ENCODE data around the gene ING4. TPM values are rescaled to one million over a fixed set of nuclear protein-coding genes. Genes with fewer than 3 reads are reported as not detected.

ING4 gene
- total and polyA plus RNA-seq, 2 experiments from 2014 or later = 95.2 to 96.2 TPM

DNA sequence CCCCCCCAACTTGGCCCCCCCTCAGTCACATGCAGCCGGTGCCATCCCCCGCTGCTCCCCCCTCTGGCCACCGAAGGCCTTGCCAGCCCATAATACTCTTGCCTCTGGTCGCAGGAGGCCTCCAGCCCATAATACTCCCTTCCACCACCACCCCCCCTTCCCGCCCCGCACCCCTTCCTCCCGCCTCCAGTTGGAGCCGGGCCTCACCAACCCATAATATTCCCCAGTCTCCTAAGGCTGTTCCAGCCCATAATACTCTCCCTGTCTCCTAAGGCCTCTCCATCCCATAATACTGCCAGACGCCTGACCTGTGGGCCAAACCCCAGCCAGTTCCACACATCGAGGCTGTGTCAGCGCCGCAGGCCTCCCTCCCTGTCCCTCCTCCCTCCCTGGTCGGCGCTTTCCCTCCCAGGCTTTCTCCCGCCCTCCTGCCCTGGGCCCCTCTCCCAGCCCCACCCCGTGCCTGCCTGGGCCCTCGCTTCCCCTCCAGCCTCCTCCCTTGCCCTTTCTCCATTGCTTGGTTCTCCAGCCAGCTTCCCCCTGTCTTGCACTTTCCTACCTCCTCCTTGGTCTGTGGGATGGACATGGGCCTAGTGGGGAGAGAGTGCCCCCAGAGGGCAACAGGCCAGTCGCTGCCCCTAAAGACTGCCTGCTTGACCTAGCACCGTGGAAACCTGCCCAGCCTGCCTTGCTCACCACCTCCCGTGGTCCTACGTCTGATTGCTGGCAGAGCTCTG lies 49.0 kb downstream of the ING4 start:
- H3K27ac ChIP-seq = peak overlapping the region; percentile 88
- peaks cover 33% of the 10 kb centered on the region for H3K4me1 ChIP-seq (ENCODE audit: low read depth)
- no peak overlapping the region for H3K4me3 ChIP-seq
- H3K36me3 ChIP-seq = no peaks in the 10 kb centered on the region
- peak; percentile 96 to 99 for DNase-seq (ENCODE audit: low read depth in 1 of 2, low spot score in 1 of 2)
- TF ChIP-seq, protein P1, sequence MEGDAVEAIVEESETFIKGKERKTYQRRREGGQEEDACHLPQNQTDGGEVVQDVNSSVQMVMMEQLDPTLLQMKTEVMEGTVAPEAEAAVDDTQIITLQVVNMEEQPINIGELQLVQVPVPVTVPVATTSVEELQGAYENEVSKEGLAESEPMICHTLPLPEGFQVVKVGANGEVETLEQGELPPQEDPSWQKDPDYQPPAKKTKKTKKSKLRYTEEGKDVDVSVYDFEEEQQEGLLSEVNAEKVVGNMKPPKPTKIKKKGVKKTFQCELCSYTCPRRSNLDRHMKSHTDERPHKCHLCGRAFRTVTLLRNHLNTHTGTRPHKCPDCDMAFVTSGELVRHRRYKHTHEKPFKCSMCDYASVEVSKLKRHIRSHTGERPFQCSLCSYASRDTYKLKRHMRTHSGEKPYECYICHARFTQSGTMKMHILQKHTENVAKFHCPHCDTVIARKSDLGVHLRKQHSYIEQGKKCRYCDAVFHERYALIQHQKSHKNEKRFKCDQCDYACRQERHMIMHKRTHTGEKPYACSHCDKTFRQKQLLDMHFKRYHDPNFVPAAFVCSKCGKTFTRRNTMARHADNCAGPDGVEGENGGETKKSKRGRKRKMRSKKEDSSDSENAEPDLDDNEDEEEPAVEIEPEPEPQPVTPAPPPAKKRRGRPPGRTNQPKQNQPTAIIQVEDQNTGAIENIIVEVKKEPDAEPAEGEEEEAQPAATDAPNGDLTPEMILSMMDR (IDR thresholded peaks at IDR 0.05; ENCODE audit: low read depth, low read length) = peak; percentile 13
- no peaks in the 10 kb centered on the region for H3K27me3 ChIP-seq
- no peaks in the 10 kb centered on the region for H3K9me3 ChIP-seq (ENCODE audit: low read depth)

DNA sequence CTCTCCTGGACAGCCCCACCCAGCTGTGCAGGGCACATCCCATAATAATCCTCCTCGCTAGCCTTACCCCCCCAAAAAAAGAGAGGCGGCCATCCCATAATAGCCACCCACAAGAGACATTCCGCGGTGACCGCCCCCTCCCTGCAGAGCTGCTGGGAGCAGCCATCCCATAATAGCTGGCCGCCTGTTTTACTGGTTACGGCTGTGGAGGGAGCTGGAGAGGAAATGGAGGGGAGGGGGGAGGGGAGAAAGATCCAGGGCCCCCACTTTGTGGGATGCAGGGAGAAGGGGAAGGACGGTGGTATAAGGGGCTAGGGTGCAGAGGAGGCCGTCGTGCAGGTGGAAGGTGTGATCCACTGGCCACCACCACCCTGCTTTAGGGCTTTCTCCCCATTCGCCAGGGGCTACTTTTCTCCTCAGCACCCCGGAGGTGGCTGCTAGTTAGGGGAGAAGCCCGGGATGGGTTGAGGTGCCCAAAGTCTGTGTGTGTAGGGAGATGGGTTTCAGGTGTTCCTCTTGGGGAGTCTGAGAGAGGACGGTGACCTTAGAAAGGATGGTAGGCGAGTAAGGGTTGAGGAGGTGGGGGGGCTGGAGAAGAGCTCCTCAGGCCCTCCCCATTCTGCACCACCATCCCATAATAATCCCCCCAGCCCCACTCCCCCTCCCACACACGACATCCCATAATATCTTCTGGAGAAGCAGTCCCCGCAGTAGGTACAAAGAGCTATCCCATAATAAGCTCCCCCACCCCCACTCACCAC lies 49.7 kb downstream of the ING4 start:
- no peaks in the 10 kb centered on the region for H3K36me3 ChIP-seq
- no peaks in the 10 kb centered on the region for H3K27me3 ChIP-seq
- peaks cover 33% of the 10 kb centered on the region for H3K4me1 ChIP-seq (ENCODE audit: low read depth)
- H3K27ac ChIP-seq = peak overlapping the region; percentile 88
- DNase-seq (ENCODE audit: low read depth in 1 of 2, low spot score in 1 of 2) = peak; percentile 60 to 84
- no peaks in the 10 kb centered on the region for H3K9me3 ChIP-seq (ENCODE audit: low read depth)
- TF ChIP-seq, protein P1 (IDR thresholded peaks at IDR 0.05; ENCODE audit: low read depth, low read length) = no peak
- H3K4me3 ChIP-seq = no peak overlapping the region

DNA sequence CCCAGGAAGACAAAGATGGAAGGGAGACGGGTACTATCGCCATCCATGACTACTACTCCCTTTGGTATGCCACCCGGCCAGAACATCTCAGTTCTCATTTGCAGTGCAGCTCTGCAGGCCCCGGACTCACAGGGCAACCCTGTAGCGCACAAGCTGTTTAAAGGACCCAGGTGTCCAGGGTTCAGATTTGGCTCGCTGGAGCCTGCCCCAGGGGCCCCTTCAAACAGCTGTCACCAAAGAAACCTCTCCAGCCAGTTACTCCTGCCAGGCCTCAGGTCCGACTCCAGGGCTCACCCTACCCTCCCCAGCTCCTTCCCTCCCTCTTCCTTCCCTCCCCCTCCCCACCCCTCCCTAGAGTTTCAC lies 50.3 kb downstream of the ING4 start:
- Histone ChIP-seq H3K27me3 (no peaks in the 10 kb centered on the region), H3K4me3 (no peak overlapping the region), H3K27ac (peak overlapping the region; percentile 88), H3K9me3 (ENCODE audit: low read depth) (no peaks in the 10 kb centered on the region), H3K4me1 (ENCODE audit: low read depth) (peaks cover 33% of the 10 kb centered on the region), H3K36me3 (no peaks in the 10 kb centered on the region)
- TF ChIP-seq, protein P1 (IDR thresholded peaks at IDR 0.05; ENCODE audit: low read depth, low read length) = no peak
- no peak for DNase-seq (ENCODE audit: low read depth in 1 of 2, low spot score in 1 of 2)

DNA sequence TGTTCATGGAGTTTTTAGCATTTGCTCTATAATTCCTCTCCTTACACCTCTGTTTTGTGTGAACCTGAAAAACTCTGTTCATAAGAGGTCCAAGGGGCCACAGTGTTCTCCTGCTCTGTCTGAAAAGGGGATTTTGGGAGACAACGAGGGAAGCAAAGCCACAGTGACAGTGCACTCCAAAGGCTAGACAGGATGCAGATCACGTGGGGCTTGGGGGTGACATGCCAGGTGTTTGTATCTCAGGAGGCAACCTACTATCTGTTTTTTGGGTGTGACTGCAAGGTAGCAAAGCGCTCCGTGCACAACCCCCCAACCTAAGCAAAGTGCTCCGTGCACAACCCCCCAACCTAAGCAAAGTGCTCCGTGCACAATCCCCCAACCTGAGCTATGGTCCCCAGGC lies 50.7 kb downstream of the ING4 start:
- TF ChIP-seq, protein P1 (IDR thresholded peaks at IDR 0.05; ENCODE audit: low read depth, low read length) = no peak
- no peaks in the 10 kb centered on the region for H3K9me3 ChIP-seq (ENCODE audit: low read depth)
- no peak for DNase-seq (ENCODE audit: low read depth in 1 of 2, low spot score in 1 of 2)
- peaks cover 33% of the 10 kb centered on the region for H3K4me1 ChIP-seq (ENCODE audit: low read depth)
- H3K27ac ChIP-seq = peak overlapping the region; percentile 88
- H3K36me3 ChIP-seq = no peaks in the 10 kb centered on the region
- no peaks in the 10 kb centered on the region for H3K27me3 ChIP-seq
- no peak overlapping the region for H3K4me3 ChIP-seq

DNA sequence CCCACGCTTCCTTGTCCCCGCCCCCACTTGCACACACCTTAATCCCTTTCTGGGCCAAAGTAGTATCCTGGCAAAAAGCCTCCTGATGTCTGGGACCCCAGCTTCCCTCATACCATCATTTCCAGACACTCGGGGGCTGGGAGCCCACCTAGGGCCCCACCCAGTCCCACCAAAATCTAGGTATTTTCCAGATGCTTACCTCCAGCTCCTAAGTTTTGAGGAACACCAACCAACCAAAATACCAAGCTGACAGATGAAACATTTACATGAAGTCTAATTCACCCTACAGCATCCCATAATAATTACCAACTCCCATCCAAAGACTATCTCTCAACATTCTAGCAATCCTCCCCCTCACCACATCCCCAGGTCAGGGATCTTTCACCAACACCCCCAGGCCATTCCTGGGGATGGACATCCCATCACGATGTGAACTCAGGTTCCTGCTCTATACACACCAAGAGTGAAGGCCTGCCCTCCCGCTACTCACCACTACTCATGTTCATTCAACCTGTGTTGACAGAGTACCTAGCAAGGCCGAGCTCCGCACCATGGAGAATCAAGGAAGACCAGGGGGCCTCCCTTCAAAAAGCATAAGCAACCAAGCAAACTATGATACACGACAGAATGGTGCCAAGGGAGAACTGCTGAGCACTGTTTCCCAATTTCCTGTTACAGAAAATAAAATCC lies 54.2 kb downstream of the ING4 start:
- H3K27ac ChIP-seq = peak overlapping the region; percentile 69
- TF ChIP-seq, protein P1 (IDR thresholded peaks at IDR 0.05; ENCODE audit: low read depth, low read length) = no peak
- H3K36me3 ChIP-seq = no peaks in the 10 kb centered on the region
- H3K27me3 ChIP-seq = no peaks in the 10 kb centered on the region
- H3K9me3 ChIP-seq (ENCODE audit: low read depth) = no peaks in the 10 kb centered on the region
- DNase-seq (ENCODE audit: low read depth in 1 of 2, low spot score in 1 of 2) = peak in 1 of 2 donors; percentile 38
- H3K4me3 ChIP-seq = no peak overlapping the region
- peaks cover 49% of the 10 kb centered on the region for H3K4me1 ChIP-seq (ENCODE audit: low read depth)

Data from cardiac muscle cell (in vitro differentiated cells and primary cell).